ENCODE measurements around the gene DYNLT5. TPM values are rescaled to one million over a fixed set of nuclear protein-coding genes. Genes with fewer than 3 reads are reported as not detected.

The DYNLT5 gene
- polyA plus RNA-seq, 3 donors, result 1.2 to 1.9 (median 1.7) TPM

GRCh38 chr1:66747501-66747900, 4.8 kb upstream of the DYNLT5 start:
- no peak for DNase-seq (ENCODE audit: low read depth in 3 of 3, low spot score in 2 of 3)

- DNase-seq (ENCODE audit: low read depth in 3 of 3, low spot score in 2 of 3), result no peak
Observed at GRCh38 chr1:66750577-66750976, 1.7 kb upstream of the DYNLT5 start.

GRCh38 chr1:66751160-66751559, 1.1 kb upstream of the DYNLT5 start:
- DNase-seq (ENCODE audit: low read depth in 3 of 3, low spot score in 2 of 3), result no peak

- DNase-seq (ENCODE audit: low read depth in 3 of 3, low spot score in 2 of 3), result no peak
Observed at GRCh38 chr1:66752671-66753371, 562 bp downstream of the DYNLT5 start.

- no peak for DNase-seq (ENCODE audit: low read depth in 3 of 3, low spot score in 2 of 3)
Observed at GRCh38 chr1:66757722-66758240, 5.5 kb downstream of the DYNLT5 start.

- no peak for DNase-seq (ENCODE audit: low read depth in 3 of 3, low spot score in 2 of 3)
Observed at GRCh38 chr1:66758241-66758755, 6.0 kb downstream of the DYNLT5 start.

- DNase-seq (ENCODE audit: low read depth in 3 of 3, low spot score in 2 of 3), result no peak
Observed at GRCh38 chr1:66760506-66760905, 8.2 kb downstream of the DYNLT5 start.

GRCh38 chr1:66761221-66761620, 9.0 kb downstream of the DYNLT5 start:
- DNase-seq (ENCODE audit: low read depth in 3 of 3, low spot score in 2 of 3), result no peak

GRCh38 chr1:66764994-66765578, 12.8 kb downstream of the DYNLT5 start:
- no peak for DNase-seq (ENCODE audit: low read depth in 3 of 3, low spot score in 2 of 3)

GRCh38 chr1:66767626-66768025, 15.4 kb downstream of the DYNLT5 start:
- no peak for DNase-seq (ENCODE audit: low read depth in 3 of 3, low spot score in 2 of 3)

- no peak for DNase-seq (ENCODE audit: low read depth in 3 of 3, low spot score in 2 of 3)
Observed at GRCh38 chr1:66768965-66769364, 16.7 kb downstream of the DYNLT5 start.

- DNase-seq (ENCODE audit: low read depth in 3 of 3, low spot score in 2 of 3), result no peak
Observed at GRCh38 chr1:66769512-66770229, 17.4 kb downstream of the DYNLT5 start.

- no peak for DNase-seq (ENCODE audit: low read depth in 3 of 3, low spot score in 2 of 3)
Observed at GRCh38 chr1:66770240-66770639, 18.0 kb downstream of the DYNLT5 start.

- DNase-seq (ENCODE audit: low read depth in 3 of 3, low spot score in 2 of 3), result no peak
Observed at GRCh38 chr1:66770694-66771093, 18.4 kb downstream of the DYNLT5 start.

GRCh38 chr1:66773227-66773626, 21.0 kb downstream of the DYNLT5 start:
- DNase-seq (ENCODE audit: low read depth in 3 of 3, low spot score in 2 of 3), result no peak

GRCh38 chr1:66774438-66774837, 22.2 kb downstream of the DYNLT5 start:
- no peak for DNase-seq (ENCODE audit: low read depth in 3 of 3, low spot score in 2 of 3)

- DNase-seq (ENCODE audit: low read depth in 3 of 3, low spot score in 2 of 3), result no peak
Observed at GRCh38 chr1:66775646-66776045, 23.4 kb downstream of the DYNLT5 start.

GRCh38 chr1:66777831-66778230, 25.6 kb downstream of the DYNLT5 start:
- no peak for DNase-seq (ENCODE audit: low read depth in 3 of 3, low spot score in 2 of 3)

GRCh38 chr1:66778266-66778665, 26.0 kb downstream of the DYNLT5 start:
- DNase-seq (ENCODE audit: low read depth in 3 of 3, low spot score in 2 of 3), result no peak

GRCh38 chr1:66778969-66779368, 26.7 kb downstream of the DYNLT5 start:
- no peak for DNase-seq (ENCODE audit: low read depth in 3 of 3, low spot score in 2 of 3)

- DNase-seq (ENCODE audit: low read depth in 3 of 3, low spot score in 2 of 3), result no peak
Observed at GRCh38 chr1:66779475-66780078, 27.3 kb downstream of the DYNLT5 start.

Measured in right renal cortex interstitium (tissue), 3 donors.